ENCODE results near the gene DRG1.

DNA sequence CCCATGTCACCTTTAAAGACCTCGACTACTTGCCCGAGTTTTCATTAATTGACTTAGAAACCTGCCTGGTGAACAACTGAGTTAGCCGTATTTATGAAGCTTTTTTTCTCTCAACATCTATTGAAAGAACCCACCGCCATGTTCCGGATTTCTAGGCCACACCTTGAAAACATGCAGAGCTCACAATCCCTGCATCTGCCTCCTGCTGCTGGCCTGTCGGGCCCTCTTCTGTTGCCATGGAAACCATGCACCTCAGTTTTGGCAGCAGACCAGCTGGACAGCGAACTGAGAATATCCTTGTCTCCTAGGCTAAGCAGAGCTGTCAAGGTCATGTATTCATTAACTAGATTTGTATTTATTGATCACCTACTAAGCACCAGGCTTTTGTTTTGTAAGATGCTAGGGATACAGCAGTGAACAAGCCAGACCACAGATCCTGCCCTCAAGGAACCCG is 49.0 kb upstream of the DRG1 start:
- TF ChIP-seq, protein P1, sequence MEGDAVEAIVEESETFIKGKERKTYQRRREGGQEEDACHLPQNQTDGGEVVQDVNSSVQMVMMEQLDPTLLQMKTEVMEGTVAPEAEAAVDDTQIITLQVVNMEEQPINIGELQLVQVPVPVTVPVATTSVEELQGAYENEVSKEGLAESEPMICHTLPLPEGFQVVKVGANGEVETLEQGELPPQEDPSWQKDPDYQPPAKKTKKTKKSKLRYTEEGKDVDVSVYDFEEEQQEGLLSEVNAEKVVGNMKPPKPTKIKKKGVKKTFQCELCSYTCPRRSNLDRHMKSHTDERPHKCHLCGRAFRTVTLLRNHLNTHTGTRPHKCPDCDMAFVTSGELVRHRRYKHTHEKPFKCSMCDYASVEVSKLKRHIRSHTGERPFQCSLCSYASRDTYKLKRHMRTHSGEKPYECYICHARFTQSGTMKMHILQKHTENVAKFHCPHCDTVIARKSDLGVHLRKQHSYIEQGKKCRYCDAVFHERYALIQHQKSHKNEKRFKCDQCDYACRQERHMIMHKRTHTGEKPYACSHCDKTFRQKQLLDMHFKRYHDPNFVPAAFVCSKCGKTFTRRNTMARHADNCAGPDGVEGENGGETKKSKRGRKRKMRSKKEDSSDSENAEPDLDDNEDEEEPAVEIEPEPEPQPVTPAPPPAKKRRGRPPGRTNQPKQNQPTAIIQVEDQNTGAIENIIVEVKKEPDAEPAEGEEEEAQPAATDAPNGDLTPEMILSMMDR (IDR thresholded peaks at IDR 0.05): no peak
- TF ChIP-seq POLR2A (IDR thresholded peaks at IDR 0.05): no peak

Data from Peyer's patch (tissue), 4 donors.